Measurements from ENCODE around the gene LINC01488. TPM values are rescaled to one million over a fixed set of nuclear protein-coding genes. Genes with fewer than 3 reads are reported as not detected.

LINC01488 gene
- total and polyA plus RNA-seq, 9 of the 15 experiments (the other 6 are each of a cell fraction or from before 2014, with no cell fraction given): not detected

DNA sequence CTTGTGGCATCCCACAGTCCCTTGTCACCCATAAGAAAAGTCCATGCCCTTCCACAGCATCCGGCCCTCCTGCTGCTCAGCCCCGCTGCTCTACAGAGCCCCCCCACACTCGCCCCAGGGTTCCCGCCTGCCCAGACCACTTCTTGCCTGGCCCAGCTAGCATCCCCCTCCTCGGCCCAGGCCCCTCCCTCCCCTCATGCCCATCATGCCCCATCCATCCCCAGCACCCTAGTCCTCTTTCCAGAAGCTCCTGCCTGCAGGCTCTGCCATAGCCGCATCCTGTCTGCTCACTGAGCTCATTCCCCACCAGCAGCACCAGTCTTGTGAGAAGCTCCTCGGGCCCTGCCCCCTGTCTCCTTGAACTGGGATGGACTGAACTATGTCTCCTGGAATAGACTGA is 54.4 kb downstream of the LINC01488 start (continued):
- no peak for TF ChIP-seq ZNF23 (CRISPR knock-in tag; IDR thresholded peaks at IDR 0.05)
- TF ChIP-seq ESRRB (CRISPR knock-in tag; IDR thresholded peaks at IDR 0.05; ENCODE audit: borderline replicate concordance): no peak

DNA sequence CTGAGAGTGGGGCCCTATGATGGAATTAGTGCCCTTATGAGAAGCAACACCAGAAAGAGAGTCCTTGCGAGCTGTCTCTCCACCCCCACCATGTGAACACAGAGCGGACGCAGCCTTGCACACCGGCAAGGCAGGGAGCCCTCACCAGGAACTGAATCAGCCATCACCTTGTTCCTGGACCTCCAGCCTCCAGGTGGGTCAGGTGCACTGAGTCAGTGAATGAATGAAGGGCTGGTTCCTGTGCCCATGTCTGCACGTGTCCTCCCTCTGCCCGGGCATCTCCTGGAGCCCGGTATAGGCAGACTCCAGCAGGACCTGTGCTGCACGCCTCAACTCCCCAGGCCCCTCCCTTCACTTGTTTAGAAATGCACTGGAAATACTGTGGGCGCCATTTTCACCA is 54.9 kb downstream of the LINC01488 start:
- no peak overlapping the region for H2AFZ ChIP-seq (ENCODE audit: low read depth, low read length)
- H3K4me1 ChIP-seq (replicated peaks in 1 of 2; ENCODE audit: control insufficient read depth in 2 of 2, insufficient read depth in 2 of 2, low read length in 2 of 2): peaks cover 0 to 18% of the 10 kb centered on the region in 2 experiments; a peak in 2 of 5 replicates
- H3K9me1 ChIP-seq (ENCODE audit: control insufficient read depth, insufficient read depth, low read length): no peaks in the 10 kb centered on the region
- in situ Hi-C loops (cut with MboI): no loop called here
- ChIA-PET POLR2A (no interaction called here), CTCF (ENCODE audit: low intra/inter-chr PET ratio) (no interaction called here)
- H3K4me2 ChIP-seq (ENCODE audit: insufficient read depth, low read length): no peak overlapping the region
- intact Hi-C loops (cut with micrococcal nuclease): no loop called here
- H3K79me2 ChIP-seq (ENCODE audit: control insufficient read depth, insufficient read depth, low read length): no peaks in the 10 kb centered on the region
- H3K9me3 ChIP-seq (replicated peaks; ENCODE audit: control insufficient read depth, insufficient read depth, low read depth, low read length): no peaks in the 10 kb centered on the region
- no peak overlapping the region for H3K9ac ChIP-seq (ENCODE audit: insufficient read depth in 1 of 2, low read depth in 2 of 2, low read length in 2 of 2)
- TF ChIP-seq ZNF764 (CRISPR knock-in tag; IDR thresholded peaks at IDR 0.05; ENCODE audit: low read depth): no peak
- no peak for TF ChIP-seq TCFL5 (CRISPR knock-in tag; conservative IDR thresholded peaks at IDR 0.05)
- no peak for TF ChIP-seq ZNF79 (CRISPR knock-in tag; IDR thresholded peaks at IDR 0.05; ENCODE audit: low read depth)
- no peak overlapping the region for H3K27ac ChIP-seq (ENCODE audit: extremely low read depth, low read depth, low read length)
- ATAC-seq: no peak
- H4K20me1 ChIP-seq (replicated peaks; ENCODE audit: control insufficient read depth, insufficient read depth, low read length): no peaks in the 10 kb centered on the region
- BruUV-seq (replicated peaks): no TSS peak
- H3K27me3 ChIP-seq (ENCODE audit: control insufficient read depth in 2 of 2, insufficient read depth in 2 of 2, low read length in 2 of 2): peaks cover 16 to 68% of the 10 kb centered on the region in 2 experiments
- no peak overlapping the region for H3K4me3 ChIP-seq
- no peaks in the 10 kb centered on the region for H3K36me3 ChIP-seq (ENCODE audit: control insufficient read depth, insufficient read depth, low read length)
- DNase-seq (ENCODE audit: extremely low read depth in 1 of 4, low spot score in 3 of 4): no peak
- 5% methylated on average over 7 of the region's 9 CpGs for WGBS (ENCODE audit: insufficient coverage, low coverage, missing lambda C conversion rate)
- no peak for FAIRE-seq

DNA sequence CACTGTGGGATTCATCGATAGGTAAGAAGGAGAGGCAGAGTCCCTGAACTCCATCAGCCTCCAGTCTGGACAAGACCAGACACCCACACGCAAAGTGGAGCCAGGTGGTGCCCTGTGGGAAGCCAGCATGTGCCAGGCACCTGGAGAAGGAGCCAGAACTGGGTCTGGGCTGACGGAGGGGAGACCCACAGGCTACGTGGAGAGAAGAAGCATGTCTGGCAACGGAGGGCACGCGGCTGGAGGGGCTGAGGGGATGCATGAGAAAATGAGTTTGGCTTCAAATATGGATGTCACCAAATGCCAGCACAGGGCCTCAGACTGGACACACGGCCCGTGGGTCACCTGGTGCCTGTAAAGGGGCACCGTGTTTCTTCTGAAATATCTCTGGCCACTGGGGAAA is 55.7 kb downstream of the LINC01488 start:
- 16% methylated on average over 10 of the region's 10 CpGs for WGBS (ENCODE audit: insufficient coverage, low coverage, missing lambda C conversion rate)
- intact Hi-C loops (cut with micrococcal nuclease) (no loop called here), in situ Hi-C loops (cut with MboI) (no loop called here)
- Histone ChIP-seq H3K27ac (ENCODE audit: extremely low read depth, low read depth, low read length) (no peak overlapping the region), H2AFZ (ENCODE audit: low read depth, low read length) (no peak overlapping the region), H3K27me3 (ENCODE audit: control insufficient read depth in 2 of 2, insufficient read depth in 2 of 2, low read length in 2 of 2) (peaks cover 19 to 66% of the 10 kb centered on the region in 2 experiments), H4K20me1 (replicated peaks; ENCODE audit: control insufficient read depth, insufficient read depth, low read length) (no peaks in the 10 kb centered on the region), H3K79me2 (ENCODE audit: control insufficient read depth, insufficient read depth, low read length) (no peaks in the 10 kb centered on the region), H3K36me3 (ENCODE audit: control insufficient read depth, insufficient read depth, low read length) (no peaks in the 10 kb centered on the region), H3K9me3 (replicated peaks; ENCODE audit: control insufficient read depth, insufficient read depth, low read depth, low read length) (no peaks in the 10 kb centered on the region), H3K9me1 (ENCODE audit: control insufficient read depth, insufficient read depth, low read length) (no peaks in the 10 kb centered on the region), H3K4me1 (replicated peaks in 1 of 2; ENCODE audit: control insufficient read depth in 2 of 2, insufficient read depth in 2 of 2, low read length in 2 of 2) (peaks cover 0 to 18% of the 10 kb centered on the region in 2 experiments; a peak in 2 of 5 replicates), H3K9ac (ENCODE audit: insufficient read depth in 1 of 2, low read depth in 2 of 2, low read length in 2 of 2) (no peak overlapping the region), H3K4me3 (no peak overlapping the region), H3K4me2 (ENCODE audit: insufficient read depth, low read length) (no peak overlapping the region)
- ChIA-PET CTCF (ENCODE audit: low intra/inter-chr PET ratio) (no interaction called here), POLR2A (no interaction called here)
- FAIRE-seq (no peak), DNase-seq (ENCODE audit: extremely low read depth in 1 of 4, low spot score in 3 of 4) (peak in 1 of 4 experiments; percentile 3), ATAC-seq (no peak)
- BruUV-seq (replicated peaks): no TSS peak
- no peak for TF ChIP-seq ZNF23 (CRISPR knock-in tag; IDR thresholded peaks at IDR 0.05)

Data from K562 (cell line).